Pancreas (tissue), 10 donors: ENCODE measurements around the gene C1GALT1. TPM values are rescaled to one million over a fixed set of nuclear protein-coding genes. Genes with fewer than 3 reads are reported as not detected.

Source experiments
- ATAC-seq, 4 donors: fragments of 200-7000 bp; cut with Tn5 transposase; one replicate each; pipeline versions ENCODE4 v1.8.0 to v1.9.1; 2020; ENCODE audit warnings: mild to moderate bottlenecking in 4 of 4, moderate library complexity in 4 of 4
- DNase-seq, 6 donors: peaks; one replicate each; pipeline ENCODE4 v3.0.0-alpha.2; 2020
- FAIRE-seq: peaks from 2 replicates; lab custom pipeline; 2012; peaks lifted over from hg19 to GRCh38; lab: Jason Lieb, UNC
- H3K27ac ChIP-seq, 4 donors: fragments of 200-600 bp; sonication (generic); 1 replicate in 3 of 4; 2 replicates in 1 of 4; pipeline versions ENCODE4 v1.5.0 to v1.8.0; 2020
- H3K27me3 ChIP-seq, 4 donors: fragments of 200-600 bp; one replicate each; pipeline ENCODE4 v1.8.0; 2021
- H3K36me3 ChIP-seq, 3 donors: fragments of 200-600 bp; sonication (generic) in 1 of 3; one replicate each; pipeline versions ENCODE4 v1.5.0 to v1.8.0; 2020 to 2021
- H3K4me1 ChIP-seq, 3 donors: fragments of 200-600 bp; one replicate each; pipeline ENCODE4 v1.8.0; 2021
- H3K4me3 ChIP-seq, 4 donors: fragments of 200-600 bp; sonication (generic) in 2 of 4; one replicate each; pipeline versions ENCODE4 v1.5.0 to v1.8.0; 2020 to 2021
- H3K9me3 ChIP-seq, 4 donors: fragments of 200-600 bp; one replicate each; pipeline ENCODE4 v1.8.0; 2021
- CTCF ChIP-seq, 4 donors: fragments of 200-600 bp; sonication (generic) in 3 of 4; IDR thresholded peaks; one replicate each; pipeline versions ENCODE4 v1.5.0 to v1.8.0; 2021; ENCODE audit warnings: antibody characterized with exemption in 4 of 4
- WGBS, 2 donors: extraction: QIAGEN DNeasy Blood & Tissue Kit; methylation state at CpG; one replicate each; pipeline ENCODE4 v1.1.7; 2013; 5-methylcytosine and 5-hydroxymethylcytosine counted together
- intact Hi-C, 3 donors: fragments of 100-400 bp; cut with DNase I; formaldehyde crosslinking; loops; one replicate each; pipeline versions ENCODE4 v1.11.1 to v1.14.2; 2022
- polyA plus RNA-seq, 2 donors: library from polyadenylated mRNA; stranded (reverse); fragments of 200-250 nt; gene quantifications; one replicate each; pipeline ENCODE4 v1.2.3, GENCODE V29; 2013
- total RNA-seq, 6 donors: library from RNA; stranded (reverse); fragmentation: NEBNext Ultra II Directional in 4 of 6; extraction: Animal tissue kit (Norgen Biotek cat#: 25700) in 4 of 6; gene quantifications; one replicate each; pipeline versions ENCODE4 v1.2.1 to v1.2.4, GENCODE V29; 2021 to 2023
- donor health status: healthy with polysubstance abuse.
- donor health status: DM: no; HTN: no; CAD: no; lungs with moderate emphysema.
- donor health status: DM: no; HTN: no; CAD: no.
- donor health status: control.
- donor health status: control.
- donor health status: Bipolar disorder and iron deficiency.
- donor health status: DM: yes; HTN: yes; CAD: no.
- donor health status: DM: no; HTN: no; CAD: no.
- donor health status: DM: no; HTN: no; CAD: no.
- donor health status: DM: yes; HTN: yes; CAD: no.

C1GALT1 gene
- total and polyA plus RNA-seq, 8 donors: 3.2 to 14.5 (median 7.0) TPM

DNA sequence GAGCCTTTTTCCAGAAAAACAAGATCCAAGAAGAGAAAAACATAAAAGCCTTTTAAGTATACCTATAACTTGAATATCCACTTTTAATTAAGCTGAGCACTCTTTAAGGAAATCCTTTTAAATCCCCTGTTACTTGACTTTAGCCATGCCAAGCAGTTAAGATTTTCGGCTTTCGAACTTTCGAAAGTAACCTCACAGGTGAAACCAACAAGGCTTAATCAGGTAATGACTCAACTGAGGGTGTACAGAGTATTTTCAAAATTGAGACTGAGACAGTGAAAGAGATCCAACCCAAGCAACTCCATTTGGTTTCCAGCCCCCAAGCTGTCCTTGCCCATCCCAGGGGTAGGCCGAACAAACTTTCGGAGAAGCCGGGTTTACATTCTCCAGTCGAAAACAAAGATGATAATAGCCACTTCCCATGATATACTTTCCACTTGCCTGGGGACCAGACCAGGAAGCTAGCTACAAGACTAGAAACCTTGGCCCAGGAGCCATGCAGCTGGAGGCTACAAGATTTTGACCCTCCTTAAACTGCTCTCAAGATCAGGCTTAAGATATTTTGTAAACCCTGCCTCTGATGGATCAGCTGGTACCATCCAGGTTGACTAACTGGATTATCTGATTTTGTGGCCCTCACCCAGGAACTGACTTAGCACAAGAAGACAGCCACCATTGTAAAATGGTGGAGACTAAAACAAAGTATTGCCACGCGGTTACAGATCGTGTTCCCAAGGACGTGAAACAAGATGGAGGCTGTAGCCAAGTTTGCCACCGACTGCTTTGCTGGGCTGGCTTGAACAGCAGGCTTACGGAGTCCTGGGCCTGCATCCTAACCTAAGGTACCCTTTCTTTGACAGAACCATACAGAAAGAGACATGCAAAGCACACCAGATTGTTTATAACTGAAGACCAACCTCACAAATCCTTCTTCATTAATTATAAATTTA, 32.3 kb downstream of the C1GALT1 start:
- Histone ChIP-seq H3K27me3 (no peaks in the 10 kb centered on the region), H3K27ac (no peak overlapping the region), H3K9me3 (no peaks in the 10 kb centered on the region), H3K4me1 (no peaks in the 10 kb centered on the region), H3K36me3 (no peaks in the 10 kb centered on the region), H3K4me3 (no peak overlapping the region)
- no peak for DNase-seq
- TF ChIP-seq CTCF (IDR thresholded peaks at IDR 0.05): no peak
- no peak for FAIRE-seq
- WGBS, 2 donors: 97% methylated on average over 13 of the region's 13 CpGs
- ATAC-seq: no peak
- intact Hi-C loops: no loop called here

DNA sequence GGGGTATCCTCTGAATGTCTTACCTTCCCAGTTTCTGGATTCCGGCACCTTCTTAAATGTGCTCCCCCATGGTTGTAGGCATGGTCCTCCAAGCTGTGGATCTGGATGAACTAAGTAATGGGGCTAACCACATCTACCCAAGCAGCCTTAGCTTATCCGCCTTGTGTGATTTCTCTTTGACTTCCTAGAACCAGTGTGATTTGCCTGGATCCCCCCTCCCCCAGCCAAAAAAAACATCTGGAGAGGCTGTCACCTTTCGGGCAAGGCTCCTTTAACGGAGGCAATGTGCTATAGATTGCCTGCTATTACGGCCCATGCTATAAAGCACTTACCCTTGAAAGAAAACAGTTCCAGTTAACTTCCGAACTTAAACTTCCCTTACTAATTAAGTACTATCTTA, 33.9 kb downstream of the C1GALT1 start:
- Histone ChIP-seq H3K4me3 (no peak overlapping the region), H3K36me3 (no peaks in the 10 kb centered on the region), H3K9me3 (no peaks in the 10 kb centered on the region), H3K4me1 (peaks cover 0 to 3% (median 2%) of the 10 kb centered on the region in 3 donors), H3K27me3 (no peaks in the 10 kb centered on the region), H3K27ac (no peak overlapping the region)
- ATAC-seq: no peak
- intact Hi-C loops: no loop called here
- no peak for FAIRE-seq
- 96 to 98% methylated on average over 6 of the region's 6 CpGs for WGBS, 2 donors
- DNase-seq: no peak
- no peak for TF ChIP-seq CTCF (IDR thresholded peaks at IDR 0.05)

DNA sequence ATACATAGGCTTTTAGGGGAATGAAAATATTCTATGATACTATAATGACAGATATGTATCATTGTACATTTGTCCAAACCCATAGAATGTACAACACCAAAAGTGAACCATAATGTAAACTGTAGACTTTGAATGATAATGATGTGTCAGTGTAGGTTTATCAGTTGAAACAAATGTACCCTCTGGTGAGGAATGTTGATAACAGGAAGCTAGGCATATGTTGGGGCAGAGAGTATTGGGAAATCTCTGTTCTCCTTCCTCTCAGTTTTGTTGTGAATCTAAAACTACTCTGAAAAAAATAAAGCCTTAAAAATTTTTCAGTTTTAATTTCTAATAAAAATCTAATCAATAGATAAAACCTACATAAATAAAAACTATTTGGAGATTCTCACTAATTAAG, 36.9 kb downstream of the C1GALT1 start:
- Histone ChIP-seq H3K27me3 (no peaks in the 10 kb centered on the region), H3K4me3 (no peak overlapping the region), H3K36me3 (no peaks in the 10 kb centered on the region), H3K27ac (no peak overlapping the region), H3K4me1 (peaks cover 0 to 5% (median 4%) of the 10 kb centered on the region in 3 donors), H3K9me3 (no peaks in the 10 kb centered on the region)
- intact Hi-C loops: no loop called here
- no peak for ATAC-seq
- no peak for FAIRE-seq
- no peak for DNase-seq
- no peak for TF ChIP-seq CTCF (IDR thresholded peaks at IDR 0.05)

DNA sequence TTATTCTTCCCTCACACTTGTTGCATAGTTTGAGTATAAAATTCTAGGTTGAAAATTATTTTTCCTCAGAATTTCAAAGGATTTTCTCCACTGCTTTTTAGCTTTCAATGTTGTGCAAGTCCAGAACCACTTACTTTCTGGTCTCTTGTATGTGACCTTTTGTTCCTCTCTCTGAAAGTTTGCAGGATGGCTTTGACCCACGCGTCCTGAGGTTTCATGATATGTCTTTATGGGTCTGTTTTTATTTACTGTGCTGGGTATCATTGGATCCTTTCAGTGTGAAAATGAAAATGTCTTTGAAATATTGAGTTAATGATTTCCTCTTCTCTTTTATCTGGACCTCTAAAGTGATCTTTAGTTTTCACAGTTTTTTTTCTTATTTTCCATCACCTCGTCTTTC, 38.5 kb downstream of the C1GALT1 start:
- WGBS, 2 donors: 70 to 75% methylated on average over 3 of the region's 3 CpGs
- no peaks in the 10 kb centered on the region for H3K9me3 ChIP-seq

More for the DNA sequence above, 38.5 kb downstream of the C1GALT1 start:
- FAIRE-seq (no peak), DNase-seq (no peak), ATAC-seq (no peak)
- Histone ChIP-seq H3K27me3 (no peaks in the 10 kb centered on the region), H3K27ac (no peak overlapping the region), H3K4me3 (no peak overlapping the region), H3K36me3 (no peaks in the 10 kb centered on the region), H3K4me1 (peaks cover 0 to 5% (median 4%) of the 10 kb centered on the region in 3 donors)
- intact Hi-C loops: no loop called here
- no peak for TF ChIP-seq CTCF (IDR thresholded peaks at IDR 0.05)
